Measurements from ENCODE around the gene NEUROG1.

The NEUROG1 gene

DNA sequence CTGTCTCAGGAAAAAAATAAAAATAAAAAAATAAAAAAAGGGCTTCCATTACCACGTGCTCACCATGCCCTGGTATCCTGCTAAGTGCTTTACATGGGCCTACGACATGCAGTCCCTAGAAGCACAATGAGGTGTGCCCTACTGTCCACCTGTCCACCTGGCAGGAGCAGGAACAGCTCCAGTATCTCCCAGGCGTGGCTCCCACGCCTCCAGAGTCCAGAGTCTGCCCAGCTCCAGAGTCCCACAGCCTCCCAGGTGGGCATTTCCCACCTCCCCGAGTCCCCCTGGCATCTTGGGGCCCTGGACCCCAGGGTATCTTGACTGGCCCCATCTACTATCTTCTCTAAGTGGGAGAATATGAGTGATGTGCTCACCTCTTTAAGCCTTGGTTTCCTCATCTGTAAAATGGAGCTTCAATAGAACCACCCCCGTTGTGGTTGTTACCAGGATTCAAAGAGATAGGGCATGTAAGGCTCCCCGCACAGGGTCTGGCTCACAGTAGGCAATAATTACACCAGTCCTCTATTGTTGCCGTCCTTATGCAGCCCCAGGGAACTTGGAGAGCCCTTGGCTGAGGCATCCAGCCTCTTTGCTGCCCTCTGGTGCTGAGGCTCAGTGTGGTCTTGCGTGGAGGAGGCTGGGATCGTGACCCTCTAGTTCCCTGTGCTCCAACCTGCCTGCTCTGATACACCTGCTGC, 34.1 kb upstream of the NEUROG1 start:
- H3K4me3 ChIP-seq (ENCODE audit: low read depth, low read length): no peak overlapping the region
- no peak for DNase-seq (ENCODE audit: low read depth)
- TF ChIP-seq, protein P1, sequence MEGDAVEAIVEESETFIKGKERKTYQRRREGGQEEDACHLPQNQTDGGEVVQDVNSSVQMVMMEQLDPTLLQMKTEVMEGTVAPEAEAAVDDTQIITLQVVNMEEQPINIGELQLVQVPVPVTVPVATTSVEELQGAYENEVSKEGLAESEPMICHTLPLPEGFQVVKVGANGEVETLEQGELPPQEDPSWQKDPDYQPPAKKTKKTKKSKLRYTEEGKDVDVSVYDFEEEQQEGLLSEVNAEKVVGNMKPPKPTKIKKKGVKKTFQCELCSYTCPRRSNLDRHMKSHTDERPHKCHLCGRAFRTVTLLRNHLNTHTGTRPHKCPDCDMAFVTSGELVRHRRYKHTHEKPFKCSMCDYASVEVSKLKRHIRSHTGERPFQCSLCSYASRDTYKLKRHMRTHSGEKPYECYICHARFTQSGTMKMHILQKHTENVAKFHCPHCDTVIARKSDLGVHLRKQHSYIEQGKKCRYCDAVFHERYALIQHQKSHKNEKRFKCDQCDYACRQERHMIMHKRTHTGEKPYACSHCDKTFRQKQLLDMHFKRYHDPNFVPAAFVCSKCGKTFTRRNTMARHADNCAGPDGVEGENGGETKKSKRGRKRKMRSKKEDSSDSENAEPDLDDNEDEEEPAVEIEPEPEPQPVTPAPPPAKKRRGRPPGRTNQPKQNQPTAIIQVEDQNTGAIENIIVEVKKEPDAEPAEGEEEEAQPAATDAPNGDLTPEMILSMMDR (IDR thresholded peaks at IDR 0.05; ENCODE audit: control insufficient read depth, extremely low read depth, insufficient read depth): peak; percentile 73

DNA sequence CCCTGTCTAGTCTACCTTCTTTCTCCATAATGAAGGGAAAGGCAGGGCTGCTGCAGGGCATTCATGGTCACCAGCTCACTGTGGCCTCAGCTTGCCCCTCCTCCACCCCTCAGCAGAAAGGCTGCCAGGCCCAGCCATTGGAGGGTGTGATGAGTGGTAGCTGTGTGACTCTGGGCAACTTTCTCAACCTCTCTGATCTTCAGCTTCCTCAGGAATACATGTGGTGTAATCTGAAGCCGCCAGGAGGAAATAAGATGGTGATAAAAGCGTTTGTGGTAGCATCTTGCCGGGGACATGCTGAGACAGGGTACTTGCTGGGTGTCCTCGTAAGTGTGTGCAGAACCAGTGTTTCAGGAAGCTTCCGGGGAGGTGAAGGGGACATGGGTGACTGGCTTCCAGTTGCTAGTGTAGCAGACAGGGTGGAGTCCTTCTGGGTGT, 33.2 kb upstream of the NEUROG1 start:
- H3K4me3 ChIP-seq (ENCODE audit: low read depth, low read length): no peak overlapping the region
- no peak for DNase-seq (ENCODE audit: low read depth)
- TF ChIP-seq, protein P1 (IDR thresholded peaks at IDR 0.05; ENCODE audit: control insufficient read depth, extremely low read depth, insufficient read depth): no peak

DNA sequence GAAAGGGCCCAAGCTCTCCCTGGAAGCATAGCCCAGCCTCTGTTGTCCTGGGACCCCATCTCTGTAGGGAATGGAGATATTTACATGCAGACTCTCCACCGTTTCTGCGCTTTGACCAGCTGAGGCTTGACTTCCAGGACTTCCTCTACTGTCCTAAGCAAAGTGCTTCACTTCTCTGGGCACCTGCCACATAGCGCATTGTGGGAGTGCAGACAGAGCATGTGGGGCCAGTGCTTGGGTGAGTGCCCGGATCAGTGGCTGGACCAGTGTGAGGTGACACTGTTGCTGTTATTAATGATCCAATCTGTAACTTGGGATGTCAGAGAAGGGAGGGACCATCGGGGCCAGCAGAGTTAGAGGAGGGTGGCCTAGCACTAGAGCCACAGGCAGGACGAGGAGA, 32.5 kb upstream of the NEUROG1 start:
- H3K4me3 ChIP-seq (ENCODE audit: low read depth, low read length): no peak overlapping the region
- TF ChIP-seq, protein P1 (IDR thresholded peaks at IDR 0.05; ENCODE audit: control insufficient read depth, extremely low read depth, insufficient read depth): no peak
- DNase-seq (ENCODE audit: low read depth): no peak

DNA sequence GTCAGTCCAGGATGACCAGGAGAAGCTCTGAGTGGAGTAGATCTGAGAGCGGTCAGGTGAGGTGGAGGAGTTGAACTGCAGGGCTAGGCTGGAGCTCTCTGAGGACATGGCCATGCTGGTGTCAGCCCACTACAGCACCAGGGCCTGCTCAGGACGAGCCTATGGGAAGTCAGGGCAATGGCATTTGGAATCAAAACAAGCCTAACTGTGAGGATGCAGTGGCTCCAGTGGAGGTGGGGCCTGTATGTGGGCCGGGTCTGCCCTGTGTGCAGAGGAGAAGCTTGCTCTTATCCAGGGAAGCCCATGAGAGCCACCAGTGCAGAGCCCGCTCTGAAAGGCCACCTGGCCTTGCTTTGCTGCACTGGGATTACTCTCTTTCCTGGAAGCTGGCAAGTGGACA, 31.9 kb upstream of the NEUROG1 start:
- no peak for DNase-seq (ENCODE audit: low read depth)
- TF ChIP-seq, protein P1 (IDR thresholded peaks at IDR 0.05; ENCODE audit: control insufficient read depth, extremely low read depth, insufficient read depth): no peak
- H3K4me3 ChIP-seq (ENCODE audit: low read depth, low read length): no peak overlapping the region

DNA sequence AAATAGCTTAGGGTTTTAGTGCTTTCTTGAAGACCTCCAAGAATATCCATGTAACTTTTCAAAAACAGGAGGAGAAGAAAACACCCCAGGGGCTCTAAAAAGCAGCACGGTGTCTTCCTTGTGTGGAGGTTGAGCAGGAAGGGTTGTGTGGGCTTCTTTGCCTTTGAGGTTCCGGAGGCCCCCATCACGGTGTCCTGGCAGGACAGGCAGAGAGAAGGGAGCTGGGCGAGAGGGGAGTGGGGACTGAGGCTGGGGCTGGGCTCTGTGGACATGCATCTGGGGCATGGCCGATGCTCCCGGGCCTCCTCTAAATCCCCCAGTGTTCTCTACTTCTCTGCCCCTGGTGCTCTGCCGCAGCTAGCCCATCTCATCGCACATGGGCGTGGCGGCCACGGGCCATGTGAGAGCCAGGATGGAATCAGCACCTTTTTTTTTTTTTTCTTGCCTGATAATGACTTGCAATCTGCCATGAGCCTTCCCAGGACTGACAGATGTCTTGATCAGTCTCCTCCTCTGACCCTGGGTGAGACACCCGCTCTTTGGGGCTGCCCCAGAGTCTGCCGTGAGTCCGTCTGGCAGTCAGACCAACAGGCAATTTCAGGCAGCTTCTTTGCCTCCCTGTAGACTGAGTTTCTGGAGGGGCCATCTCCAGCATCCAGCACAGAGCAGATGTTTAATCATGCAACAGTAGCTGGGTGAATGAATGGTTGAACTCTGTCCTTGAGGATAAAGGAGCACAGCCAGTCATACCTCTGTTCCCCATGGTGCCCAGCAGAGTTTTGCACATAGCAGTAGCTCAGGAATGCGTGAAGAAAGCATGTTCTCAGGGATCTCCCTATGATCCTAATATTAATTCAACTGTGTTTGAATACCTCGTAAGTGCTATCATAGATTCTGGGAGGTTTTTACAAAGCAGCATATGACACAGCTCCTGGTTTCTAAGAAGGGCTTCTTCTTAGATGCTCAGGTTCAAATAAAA, 30.9 kb upstream of the NEUROG1 start:
- H3K4me3 ChIP-seq (ENCODE audit: low read depth, low read length): no peak overlapping the region
- DNase-seq (ENCODE audit: low read depth): no peak
- TF ChIP-seq, protein P1 (IDR thresholded peaks at IDR 0.05; ENCODE audit: control insufficient read depth, extremely low read depth, insufficient read depth): no peak

DNA sequence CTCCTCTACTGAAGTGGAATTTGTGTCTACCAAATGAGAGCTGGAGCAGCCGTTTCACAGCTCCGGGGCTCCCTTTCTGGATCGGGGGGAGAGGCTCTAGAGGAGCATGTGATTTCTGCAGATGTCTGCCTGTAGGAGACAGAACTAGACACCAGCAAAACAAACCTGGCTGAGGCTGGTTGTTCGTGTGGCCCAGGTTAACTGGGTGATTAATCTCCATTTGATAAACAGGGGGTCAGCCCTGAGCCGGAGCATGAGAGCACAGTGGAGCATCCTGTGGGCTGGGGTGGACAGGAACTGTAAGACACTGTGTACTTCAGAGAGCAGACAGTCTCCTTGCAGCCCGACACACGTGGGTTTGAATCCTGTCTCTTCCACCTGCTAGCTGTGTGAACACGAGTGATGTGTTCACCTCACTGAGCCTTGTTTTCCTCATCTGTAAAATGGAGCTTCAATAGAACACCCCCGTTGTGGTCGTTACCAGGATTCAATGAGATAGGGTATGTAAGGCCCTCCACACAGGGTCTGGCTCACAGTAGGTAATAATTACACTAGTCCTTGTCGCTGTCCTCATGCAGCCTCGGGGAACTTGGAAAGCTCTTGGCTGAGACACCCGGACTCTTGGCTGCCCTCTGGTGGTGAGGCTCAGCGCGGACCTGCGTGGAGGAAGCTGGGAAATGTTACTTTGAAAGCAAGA, 30.1 kb upstream of the NEUROG1 start:
- H3K4me3 ChIP-seq (ENCODE audit: low read depth, low read length): no peak overlapping the region

More for the DNA sequence above, 30.1 kb upstream of the NEUROG1 start:
- no peak for DNase-seq (ENCODE audit: low read depth)
- TF ChIP-seq, protein P1 (IDR thresholded peaks at IDR 0.05; ENCODE audit: control insufficient read depth, extremely low read depth, insufficient read depth): peak; percentile 93

All from LNCaP clone FGC (cell line).